TTC549 (cell line): ENCODE measurements around the gene GSDMA.

Source experiments
- FAIRE-seq: peaks from 2 replicates; lab custom pipeline; 2012; peaks lifted over from hg19 to GRCh38; lab: Jason Lieb, UNC

GSDMA gene, protein sequence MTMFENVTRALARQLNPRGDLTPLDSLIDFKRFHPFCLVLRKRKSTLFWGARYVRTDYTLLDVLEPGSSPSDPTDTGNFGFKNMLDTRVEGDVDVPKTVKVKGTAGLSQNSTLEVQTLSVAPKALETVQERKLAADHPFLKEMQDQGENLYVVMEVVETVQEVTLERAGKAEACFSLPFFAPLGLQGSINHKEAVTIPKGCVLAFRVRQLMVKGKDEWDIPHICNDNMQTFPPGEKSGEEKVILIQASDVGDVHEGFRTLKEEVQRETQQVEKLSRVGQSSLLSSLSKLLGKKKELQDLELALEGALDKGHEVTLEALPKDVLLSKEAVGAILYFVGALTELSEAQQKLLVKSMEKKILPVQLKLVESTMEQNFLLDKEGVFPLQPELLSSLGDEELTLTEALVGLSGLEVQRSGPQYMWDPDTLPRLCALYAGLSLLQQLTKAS

DNA sequence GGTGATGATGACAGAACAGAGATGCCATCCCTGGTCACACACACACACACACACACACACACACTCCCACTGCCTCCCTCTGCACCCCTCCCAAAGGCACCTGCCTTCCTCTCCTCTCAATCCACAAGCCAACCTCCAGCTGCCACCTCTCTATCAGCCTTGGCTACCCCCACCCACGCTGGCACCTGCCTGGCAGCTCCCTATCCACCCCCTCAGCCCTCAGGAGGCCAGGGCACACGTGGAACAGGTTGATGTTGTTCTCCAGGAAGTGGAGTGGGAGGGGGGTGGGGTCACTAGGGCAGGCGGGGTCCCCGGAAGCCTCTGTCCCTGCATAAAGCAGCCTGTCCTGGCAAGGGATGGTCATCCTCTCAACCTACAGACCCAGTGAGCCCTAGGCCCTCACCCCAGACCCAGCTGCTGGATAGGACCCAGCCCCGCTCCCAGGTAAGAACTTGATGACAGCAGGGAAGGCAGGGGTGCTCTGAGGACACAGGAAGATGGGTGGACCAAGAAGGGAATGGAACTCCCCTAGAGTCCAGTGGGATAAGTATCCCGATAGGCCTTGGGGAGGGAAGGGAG is at the start of gene GSDMA:
TSS of gene GSDMA (plus strand) at position 363 of the 579 bp plus-strand sequence. CDS start 2,684 bp downstream, outside the sequence.
- no peak for FAIRE-seq

DNA sequence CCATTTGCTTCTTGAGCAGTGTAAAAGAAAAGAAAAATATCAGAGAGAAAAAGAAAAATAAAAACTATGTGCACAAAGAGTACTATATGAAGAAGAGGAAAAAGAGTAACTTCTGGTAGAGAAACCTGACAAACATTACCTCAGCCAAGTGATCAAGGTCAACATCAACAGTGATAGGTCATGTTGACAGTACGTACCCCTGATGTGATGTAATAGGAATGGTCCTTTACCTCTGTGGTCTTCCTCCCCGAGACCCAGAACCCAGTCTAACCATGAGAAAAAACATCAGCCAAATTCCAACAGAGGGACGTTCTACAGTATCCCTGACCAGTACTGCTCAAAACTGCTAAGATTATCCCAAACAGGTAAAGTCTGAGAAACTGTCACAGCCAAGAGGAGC is 48.8 kb upstream of the GSDMA start:
- FAIRE-seq = no peak

DNA sequence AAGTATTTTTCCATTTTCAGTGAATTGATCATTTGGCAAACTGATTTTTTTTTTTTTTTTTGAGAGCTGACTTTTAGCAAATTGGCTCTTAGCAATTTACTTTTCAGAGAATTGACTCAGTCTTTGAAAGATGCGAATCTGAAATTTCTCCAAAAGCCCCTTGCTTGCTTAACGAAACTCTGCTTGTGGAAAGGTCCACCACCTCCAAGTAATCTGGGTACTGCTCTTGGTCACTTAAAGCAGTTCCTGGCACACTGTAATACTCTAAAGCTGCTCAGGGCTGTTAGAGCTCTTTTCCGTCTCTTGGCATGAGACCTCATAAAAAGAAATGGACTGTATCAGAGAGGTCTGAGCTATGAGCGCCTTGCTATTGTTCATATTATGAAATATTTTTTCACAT is 47.2 kb upstream of the GSDMA start:
- FAIRE-seq = no peak

DNA sequence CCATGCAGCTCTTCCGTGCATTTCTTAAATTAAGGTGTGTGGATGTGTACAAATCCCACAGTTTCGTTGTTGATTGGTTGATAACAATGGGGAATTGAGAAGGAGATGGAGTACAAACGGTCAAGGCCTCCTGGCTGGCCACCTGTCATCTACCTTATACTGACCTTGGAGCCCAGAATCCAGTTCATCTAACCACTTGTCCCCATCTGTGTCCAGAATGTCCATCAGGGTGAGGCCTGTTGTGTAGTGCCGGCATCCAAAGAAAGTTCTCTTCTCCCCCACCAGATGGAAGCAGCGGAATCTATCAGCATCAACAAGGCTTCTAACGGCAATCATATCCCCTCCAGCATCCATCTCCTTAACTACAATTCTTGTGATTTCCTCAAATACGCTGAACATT is 45.9 kb upstream of the GSDMA start:
- FAIRE-seq = no peak

DNA sequence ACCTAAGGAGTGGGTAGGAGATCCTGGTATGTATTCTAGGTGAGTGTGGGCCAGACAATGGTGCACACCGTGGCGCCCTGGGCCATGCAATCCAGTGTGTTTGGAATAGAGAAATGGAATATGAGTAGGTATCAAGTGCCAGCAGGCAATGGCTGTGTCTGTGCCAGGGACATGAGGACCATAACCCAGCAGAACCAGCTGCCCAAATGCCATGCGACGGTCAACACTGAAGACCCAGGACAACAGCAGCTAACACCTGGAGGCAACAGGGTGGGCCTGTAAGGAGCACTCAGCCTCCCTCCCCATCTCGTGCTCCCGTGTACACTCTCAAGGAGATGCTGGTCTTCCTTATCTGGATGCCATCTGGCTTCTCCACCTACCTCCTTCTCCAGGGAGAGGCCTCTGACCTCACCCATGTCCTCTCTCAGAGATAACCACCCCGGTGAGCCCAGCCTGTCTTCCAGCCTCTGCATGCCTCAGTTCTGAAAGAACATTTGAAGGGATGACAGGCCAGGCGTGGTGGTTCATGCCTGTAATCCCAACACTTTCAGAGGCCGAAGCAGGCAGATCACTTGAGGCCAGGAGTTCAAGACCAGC is 43.6 kb upstream of the GSDMA start:
- FAIRE-seq = no peak

DNA sequence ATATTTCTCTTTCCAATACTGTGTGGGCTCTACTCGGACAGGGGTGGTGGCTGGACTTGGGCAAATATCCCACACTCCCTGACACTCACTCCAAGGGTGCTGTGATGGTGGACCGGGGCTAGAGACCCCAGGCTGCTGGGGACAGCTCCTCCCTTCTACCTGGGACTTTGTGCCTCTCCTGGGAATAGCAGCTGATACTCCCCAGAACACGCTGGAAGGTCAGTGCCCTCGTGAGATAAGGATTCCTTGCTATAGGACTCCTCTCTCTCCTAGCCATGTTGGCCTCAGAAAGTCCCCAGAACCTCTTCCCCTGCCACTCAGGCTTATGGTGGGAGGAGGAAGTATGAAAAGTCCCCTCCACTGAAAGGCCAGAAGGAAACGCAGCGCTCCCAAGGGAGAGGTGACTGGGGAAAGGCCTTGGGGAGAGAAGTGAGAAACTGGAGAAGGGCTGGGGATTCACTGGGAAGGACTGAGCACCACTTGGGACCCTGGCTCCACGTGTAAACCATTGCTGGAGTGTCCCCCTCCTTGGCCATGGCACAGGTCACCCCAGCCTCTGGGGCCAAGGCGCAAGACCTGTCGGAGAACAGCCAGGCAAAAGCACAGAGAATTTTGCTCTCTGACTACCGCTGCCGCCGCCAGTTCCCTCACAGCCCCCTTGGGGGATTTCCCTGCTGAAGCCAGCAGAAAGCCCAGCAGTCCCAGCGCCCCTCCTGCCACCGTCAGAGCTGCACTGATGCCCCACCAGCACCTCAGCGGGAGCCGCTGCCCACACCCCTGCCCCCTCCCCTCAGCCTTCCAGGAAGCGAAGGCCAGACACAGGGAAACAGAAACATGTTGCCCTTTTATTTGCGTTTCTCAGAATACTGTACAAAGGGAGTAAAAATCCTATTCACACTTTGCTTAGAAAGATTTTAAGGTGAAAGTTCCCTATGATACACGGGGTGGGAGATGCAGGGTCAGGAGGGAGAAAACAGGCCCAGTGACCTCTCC is 42.3 kb upstream of the GSDMA start:
- FAIRE-seq = no peak

DNA sequence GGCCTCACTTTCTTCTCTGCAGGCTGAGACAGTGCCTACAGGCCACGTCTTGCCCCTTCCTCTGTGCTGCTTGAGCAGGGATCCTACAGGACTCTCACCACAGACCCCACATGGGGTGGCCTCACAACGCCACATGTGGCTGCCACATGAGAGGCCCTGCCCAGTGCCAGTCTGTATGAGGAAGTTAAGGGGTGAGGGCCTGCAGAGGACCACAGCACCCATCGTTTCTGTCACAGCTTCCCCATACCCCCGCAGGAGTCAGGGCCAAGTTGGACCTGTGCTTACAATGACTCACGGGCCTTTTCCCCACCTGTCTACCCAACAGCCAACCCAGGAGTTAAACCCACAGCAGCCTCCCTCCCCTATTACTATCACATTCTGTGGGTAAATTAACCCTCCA is 41.5 kb upstream of the GSDMA start:
- no peak for FAIRE-seq

DNA sequence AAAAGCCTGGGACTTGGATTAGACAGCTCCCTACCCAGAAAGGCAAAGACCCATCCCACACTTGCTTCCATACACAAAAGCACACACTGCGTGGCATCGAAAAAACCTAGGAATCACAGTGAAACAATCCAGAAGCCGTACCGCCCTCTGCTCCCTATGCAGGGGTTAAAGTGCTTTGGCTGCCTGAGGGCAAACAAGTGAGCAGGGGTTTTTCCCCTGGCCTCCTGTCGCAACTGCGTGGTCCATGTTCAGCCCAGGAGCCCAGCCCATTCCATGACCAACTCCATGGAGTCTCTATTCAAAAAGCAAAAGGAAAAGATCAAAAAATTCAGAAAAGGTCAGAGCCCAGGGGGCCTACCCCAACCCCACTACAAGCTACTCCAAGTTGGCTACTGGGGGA is 40.8 kb upstream of the GSDMA start:
- no peak for FAIRE-seq

DNA sequence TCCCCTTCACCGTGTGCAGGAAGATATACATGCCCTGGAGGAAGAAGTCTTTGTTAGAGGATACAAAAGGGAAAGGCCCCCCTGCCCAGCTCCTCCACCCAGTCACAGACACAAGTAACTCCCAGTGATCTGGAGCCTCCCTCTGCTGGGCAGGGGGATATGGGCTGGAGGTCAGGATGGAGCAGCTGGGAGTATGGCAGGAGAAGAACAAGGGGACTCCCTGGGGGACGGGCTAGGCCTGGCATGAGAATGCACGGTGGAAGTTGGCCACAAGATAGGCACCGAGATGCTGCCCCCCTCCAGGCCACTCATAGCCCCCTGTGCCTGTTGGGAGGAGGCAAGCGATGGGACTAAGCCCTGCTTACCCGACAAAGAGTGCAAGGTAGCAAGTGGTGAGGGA is 39.6 kb upstream of the GSDMA start:
- FAIRE-seq = no peak

DNA sequence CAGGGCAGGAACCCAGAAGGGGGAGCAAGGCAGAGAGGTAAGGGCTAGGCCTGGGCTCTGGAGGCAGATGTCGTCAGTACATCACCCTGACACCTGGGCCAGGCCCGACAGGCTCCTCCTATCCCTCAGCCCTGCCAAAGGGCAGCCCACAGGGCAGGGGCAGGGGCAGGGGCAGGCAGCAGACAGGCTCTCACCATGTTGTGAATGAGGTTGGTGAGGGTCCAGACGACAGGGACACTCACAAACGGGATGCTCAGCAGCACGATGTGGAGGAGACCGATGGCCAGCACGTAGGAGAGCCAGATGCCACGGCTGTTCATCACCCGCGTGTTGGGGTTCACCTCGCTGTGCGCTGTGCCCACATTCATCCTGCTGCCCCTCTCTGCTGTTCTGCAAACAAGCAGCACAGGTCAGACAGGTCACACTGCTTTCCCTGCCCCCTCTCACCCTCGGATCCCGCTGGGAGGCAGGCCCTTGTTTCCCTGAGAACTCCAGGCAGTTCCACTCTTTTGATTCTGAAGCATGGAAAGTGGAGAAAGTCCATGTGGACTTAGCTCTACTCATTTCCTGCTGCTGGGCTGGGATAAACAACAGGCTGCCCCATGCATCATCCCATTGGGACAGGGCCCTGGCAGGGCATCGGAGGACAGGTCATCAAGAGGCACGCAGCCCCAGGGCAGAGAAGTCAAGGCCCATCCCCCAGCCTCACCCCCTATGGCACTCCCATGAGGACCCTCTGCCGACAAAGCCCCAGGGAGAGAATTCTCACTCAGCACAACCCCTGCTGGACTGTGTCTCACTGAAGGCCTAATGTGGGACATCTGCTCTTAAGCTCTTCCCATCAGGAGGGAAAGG is 38.7 kb upstream of the GSDMA start:
- no peak for FAIRE-seq

DNA sequence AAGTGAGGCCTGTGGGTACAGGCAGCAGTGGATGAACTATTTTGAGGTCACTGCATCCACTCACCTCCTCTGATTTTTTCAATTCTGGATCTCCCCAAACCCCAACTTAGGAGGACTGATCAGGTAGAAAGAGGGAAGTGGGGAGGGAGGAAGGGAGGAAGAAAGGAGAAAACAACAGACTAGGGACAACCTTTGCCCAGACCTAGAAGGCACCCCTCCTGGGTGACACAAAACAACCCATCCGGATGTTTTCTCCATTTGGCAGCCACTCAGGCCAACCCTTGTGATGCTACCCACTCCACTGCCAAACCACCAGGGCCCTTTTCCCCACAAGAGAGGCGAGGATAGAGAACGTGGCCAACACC is 38.1 kb upstream of the GSDMA start:
- FAIRE-seq = no peak

DNA sequence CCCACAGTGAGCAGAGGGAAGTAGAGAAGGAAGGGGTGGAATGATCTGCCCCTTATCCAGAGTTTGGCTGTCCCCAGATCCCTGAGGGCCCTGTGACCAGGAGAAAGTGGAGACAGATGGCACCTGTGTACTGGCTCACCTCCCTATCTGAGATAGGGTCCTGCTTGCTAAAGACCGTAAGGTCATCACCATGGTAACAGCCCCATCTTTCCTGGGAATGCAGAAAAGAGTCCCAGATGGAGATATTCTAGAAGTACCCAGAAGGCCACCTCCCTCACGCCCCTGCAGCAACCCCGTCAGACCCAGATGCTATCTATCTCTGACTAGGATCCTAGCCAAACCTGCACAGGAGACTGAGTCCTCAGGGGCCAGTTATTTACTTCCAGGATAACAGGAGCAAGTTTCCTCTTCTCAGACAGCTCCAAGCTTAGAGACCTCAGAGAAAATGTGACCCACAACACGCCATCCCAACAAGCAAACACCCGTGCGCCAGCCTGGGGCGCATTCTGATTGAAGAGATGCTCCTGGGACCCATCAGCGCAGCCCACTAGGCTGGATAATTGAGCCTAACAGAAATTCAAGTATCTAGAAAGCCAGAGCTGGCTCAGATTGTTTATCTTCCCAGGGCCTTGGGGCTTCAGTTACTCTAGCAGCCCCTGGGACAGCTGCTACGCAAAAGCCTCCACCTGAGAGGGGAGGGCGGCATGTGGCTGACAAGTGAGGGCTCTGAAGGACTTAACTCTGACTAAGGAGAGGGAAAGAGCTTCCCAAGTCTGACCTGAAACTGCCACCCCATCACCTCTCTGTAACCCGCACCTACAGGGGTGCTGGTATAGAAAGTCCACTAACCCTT is 37.3 kb upstream of the GSDMA start:
- FAIRE-seq = no peak

DNA sequence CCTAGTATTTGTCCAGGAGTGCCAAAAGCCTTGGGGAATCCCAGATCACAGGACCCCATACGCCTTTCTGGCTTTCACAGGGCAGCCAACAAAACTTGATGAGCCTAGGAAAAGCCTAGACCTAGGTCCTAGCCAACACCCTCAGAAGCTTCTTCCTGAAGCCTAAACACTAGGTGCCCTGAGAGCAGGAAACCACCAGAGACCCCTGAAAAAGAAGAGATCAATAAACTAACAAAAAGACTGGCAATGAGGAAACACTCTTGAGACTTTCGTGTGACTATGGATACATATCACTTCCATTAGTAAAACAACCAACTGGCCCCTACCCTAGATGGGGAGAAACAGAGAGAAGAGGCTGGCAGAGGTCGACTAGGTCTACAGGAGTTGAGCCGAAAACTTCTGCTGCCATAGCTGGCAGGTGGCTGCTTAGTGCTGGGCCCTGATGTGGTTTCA is 36.6 kb upstream of the GSDMA start:
- FAIRE-seq = no peak

DNA sequence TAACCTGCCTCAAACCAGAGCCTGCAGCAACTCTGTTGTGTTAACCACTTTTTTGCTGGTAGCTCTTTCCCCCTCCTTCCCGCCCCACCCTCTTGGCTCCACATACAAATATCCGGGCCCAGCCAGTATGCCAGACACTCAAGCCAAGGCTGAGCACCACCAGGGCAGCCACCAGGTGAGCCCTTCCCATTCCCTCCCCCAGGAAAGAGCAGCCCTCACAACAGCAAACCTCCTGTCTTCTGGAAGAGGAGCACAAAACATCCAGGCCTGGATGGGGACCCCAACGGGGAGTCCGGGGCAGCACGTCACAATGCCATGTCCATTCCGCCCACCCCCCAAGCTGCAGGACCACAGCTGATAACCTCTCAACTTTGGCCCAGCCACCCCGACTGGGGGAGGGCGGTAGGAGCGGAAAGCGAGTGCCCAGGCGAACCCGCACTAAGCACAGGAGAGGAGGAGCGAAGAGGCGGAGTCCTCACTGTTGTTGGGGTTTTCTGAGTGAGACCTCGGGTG is 36.2 kb upstream of the GSDMA start:
- no peak for FAIRE-seq

DNA sequence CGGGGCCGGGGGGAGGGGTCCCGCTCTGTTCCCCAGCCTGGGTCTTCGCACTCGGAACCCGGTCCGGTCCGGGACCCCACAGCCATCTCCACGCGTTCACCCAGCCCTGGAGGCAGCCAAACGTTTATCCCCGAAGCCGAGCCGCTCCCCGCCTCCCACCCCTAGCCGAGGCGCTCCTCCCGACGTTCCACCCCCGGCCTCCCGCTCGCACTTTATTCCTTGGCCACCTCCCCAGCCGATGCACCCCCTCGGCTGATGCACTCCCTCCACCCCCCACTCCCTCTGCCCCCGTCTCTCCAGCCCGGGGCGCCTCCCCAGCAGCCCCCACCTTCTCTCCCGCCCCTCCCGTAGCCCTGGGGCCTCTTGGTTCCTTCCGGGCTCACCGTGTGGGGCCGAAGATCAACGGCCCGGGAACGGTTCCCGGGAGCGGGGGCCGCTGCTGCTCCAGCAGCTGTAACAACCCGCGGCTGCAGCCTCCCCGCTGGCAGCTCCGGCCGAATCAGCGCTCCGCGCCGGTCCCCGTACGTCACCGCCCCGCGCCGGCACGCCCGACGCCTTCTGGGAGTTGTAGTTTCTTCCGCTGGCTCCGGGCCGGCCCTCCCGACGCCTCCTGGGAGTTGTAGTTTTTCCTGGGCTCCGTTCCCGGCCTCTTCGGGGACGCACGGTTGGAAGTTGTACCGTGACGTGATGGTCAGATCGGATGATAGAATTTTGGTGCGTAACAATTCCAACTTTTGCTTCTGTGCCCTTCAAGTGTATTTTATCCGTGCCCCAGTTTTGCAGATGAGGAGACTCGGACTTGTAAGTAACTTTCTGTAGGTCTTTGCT is 35.5 kb upstream of the GSDMA start, which contains the start of the genes LRRC3C and ORMDL3:
TSS of gene LRRC3C (plus strand) at position 632 of the 828 bp plus-strand sequence. CDS start 13,792 bp downstream, outside the sequence.
TSS of gene ORMDL3 (minus strand) at position 501 of the 828 bp plus-strand sequence. CDS start 3,398 bp downstream, outside the sequence.
- peak; percentile 70 for FAIRE-seq

DNA sequence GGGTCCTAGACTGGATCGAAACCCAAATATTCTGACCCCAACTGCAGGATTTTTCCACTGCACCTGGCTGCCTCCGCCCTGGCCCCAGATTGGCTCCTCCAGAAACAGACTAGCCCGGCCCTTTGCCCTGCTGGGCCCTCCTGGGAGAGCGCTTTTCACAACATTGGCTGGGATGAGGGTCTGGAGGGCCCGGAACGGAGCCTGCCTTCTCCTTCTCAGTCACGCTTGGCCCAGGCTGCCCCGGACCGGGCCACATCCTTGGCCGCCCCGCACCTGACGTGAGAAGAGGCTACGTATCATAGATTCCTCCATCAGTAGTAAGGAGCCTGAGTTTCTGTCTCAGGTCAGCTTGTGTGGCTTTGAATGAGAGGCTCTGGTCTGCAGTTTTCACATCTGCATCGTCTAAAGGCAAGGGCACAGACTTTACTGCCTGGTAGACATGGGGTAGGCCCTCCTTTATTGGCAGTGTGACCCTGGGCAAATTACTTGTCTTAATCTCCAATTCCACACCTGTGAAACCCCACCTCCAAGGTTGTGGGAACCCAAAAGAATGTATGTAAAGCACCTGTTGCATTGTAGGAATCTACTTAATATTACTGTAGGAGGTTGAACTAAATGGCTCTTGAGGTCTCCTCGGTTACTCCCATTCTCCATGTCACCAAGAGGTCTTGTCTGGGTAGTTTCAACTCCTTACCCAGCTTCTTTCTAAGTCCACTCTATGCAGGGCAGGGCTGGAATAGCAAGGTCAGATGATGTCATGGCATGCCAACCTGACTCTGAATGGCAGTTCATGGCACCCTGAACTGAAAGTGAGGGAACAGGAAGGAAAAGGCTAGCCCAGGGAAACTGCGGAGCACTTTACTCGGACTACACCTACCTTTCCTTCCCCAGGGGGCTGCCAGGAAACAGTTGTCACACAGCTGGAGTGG is 34.6 kb upstream of the GSDMA start:
- FAIRE-seq = no peak

DNA sequence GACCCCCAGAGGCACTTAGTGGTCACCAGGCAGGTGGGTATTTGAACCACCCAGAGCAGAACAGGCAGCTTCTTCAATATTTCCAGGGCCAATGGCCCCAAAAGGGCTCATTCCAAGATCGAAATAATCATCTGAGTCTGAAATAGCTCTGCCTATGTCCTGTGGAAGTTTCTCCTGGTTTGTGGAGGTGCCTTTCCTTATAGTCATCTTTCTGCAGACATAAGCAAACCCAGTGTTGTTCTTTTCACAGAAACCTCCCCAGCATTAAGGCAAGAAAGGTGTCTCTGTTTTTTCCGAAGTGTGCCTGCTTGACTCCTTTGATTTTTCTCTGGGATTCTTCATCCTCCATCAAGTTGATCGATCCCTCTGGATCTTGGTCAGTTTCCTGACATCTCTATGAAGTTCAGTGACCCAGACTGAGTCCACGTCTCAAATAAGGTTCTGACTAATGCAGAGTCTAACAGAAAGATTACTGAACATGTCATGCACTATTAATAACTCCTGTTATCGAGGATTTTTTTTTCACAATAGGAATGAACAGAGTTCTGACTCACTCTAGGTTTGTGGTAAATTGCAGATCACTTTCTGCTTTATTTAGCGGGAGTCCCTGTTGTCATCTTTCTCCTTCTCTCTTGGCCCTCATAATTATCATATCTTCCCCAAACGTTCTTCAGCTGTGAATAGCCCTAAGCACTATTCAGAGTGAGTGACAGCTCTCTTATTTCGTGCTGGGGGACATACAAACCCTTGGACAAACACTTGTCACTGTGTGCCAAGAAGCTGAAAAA is 33.8 kb upstream of the GSDMA start:
- FAIRE-seq = no peak
